H9 (cell line): ENCODE results near the gene LIMS2. TPM values are rescaled to one million over a fixed set of nuclear protein-coding genes. Genes with fewer than 3 reads are reported as not detected.

Experiments used
- DNase-seq: peaks from one replicate; pipeline ENCODE4 v3.0.0-alpha.2; 2017
- H2AFZ ChIP-seq: one replicate; pipeline ENCODE4 v1.6.1; 2013; ENCODE audit warnings: mild to moderate bottlenecking, low read length, control low read depth, moderate library complexity
- H2AK5ac ChIP-seq: 2 replicates; pipeline ENCODE4 v1.6.1; 2013; ENCODE audit warnings: low read length, control low read depth, mixed read lengths; ENCODE audit not compliant: insufficient read length
- H2BK120ac ChIP-seq: one replicate; pipeline ENCODE4 v1.6.1; 2013; ENCODE audit warnings: low read depth, mild to moderate bottlenecking, low read length, control low read depth, inconsistent platforms; ENCODE audit not compliant: poor library complexity, severe bottlenecking
- H2BK12ac ChIP-seq: 2 replicates; pipeline ENCODE4 v1.6.1; 2013; ENCODE audit warnings: low read length, control low read depth, mixed read lengths, low read depth; ENCODE audit not compliant: insufficient read length
- H2BK15ac ChIP-seq: 2 replicates; pipeline ENCODE4 v1.6.1; 2013; ENCODE audit warnings: low read depth, low read length, control low read depth
- H2BK20ac ChIP-seq: one replicate; pipeline ENCODE4 v1.6.1; 2013; ENCODE audit warnings: low read depth, mild to moderate bottlenecking, low read length, control low read depth, inconsistent platforms; ENCODE audit not compliant: poor library complexity, severe bottlenecking
- H2BK5ac ChIP-seq: 2 replicates; pipeline ENCODE4 v1.6.1; 2013; ENCODE audit warnings: low read length, control low read depth, mixed read lengths; ENCODE audit not compliant: insufficient read length
- H3K14ac ChIP-seq: 2 replicates; pipeline ENCODE4 v1.6.1; 2013; ENCODE audit warnings: low read length, control low read depth; ENCODE audit not compliant: insufficient read depth
- H3K18ac ChIP-seq: 2 replicates; pipeline ENCODE4 v1.6.1; 2013; ENCODE audit warnings: low read depth, mild to moderate bottlenecking, mixed read lengths, low read length, control low read depth; ENCODE audit not compliant: insufficient read length
- H3K23ac ChIP-seq: 2 replicates; pipeline ENCODE4 v1.6.1; 2013; ENCODE audit warnings: low read length, control low read depth, mixed read lengths, low read depth; ENCODE audit not compliant: insufficient read length
- H3K23me2 ChIP-seq: 2 replicates; pipeline ENCODE4 v1.6.1; 2013; ENCODE audit warnings: low read depth, mild to moderate bottlenecking, mixed read lengths, low read length, control low read depth; ENCODE audit not compliant: insufficient read length, poor library complexity, severe bottlenecking
- H3K27ac ChIP-seq: 2 replicates; pipeline ENCODE4 v1.5.1; 2013; ENCODE audit warnings: low read length, control low read depth, mixed read lengths, low read depth; ENCODE audit not compliant: insufficient read length
- H3K27me3 ChIP-seq: 2 replicates; pipeline ENCODE4 v1.6.1; 2013; ENCODE audit warnings: low read length, control low read depth, inconsistent platforms; ENCODE audit not compliant: insufficient read depth
- H3K4ac ChIP-seq: 2 replicates; pipeline ENCODE4 v1.6.1; 2013; ENCODE audit warnings: low read depth, mild to moderate bottlenecking, control low read depth, inconsistent platforms, low read length, moderate library complexity
- H3K4me1 ChIP-seq: 2 replicates; pipeline ENCODE4 v1.6.1; 2013; ENCODE audit warnings: low read length, control low read depth, inconsistent platforms; ENCODE audit not compliant: insufficient read depth
- H3K4me2 ChIP-seq: 2 replicates; pipeline ENCODE4 v1.6.1; 2013; ENCODE audit warnings: low read length, control low read depth, mixed read lengths; ENCODE audit not compliant: insufficient read length, insufficient read depth
- H3K56ac ChIP-seq: 2 replicates; pipeline ENCODE4 v1.6.1; 2013; ENCODE audit warnings: low read depth, mild to moderate bottlenecking, mixed read lengths, low read length, control low read depth; ENCODE audit not compliant: insufficient read length
- H3K79me1 ChIP-seq: 2 replicates; pipeline ENCODE4 v1.6.1; 2013; ENCODE audit warnings: low read depth, mild to moderate bottlenecking, moderate library complexity, low read length, control low read depth, inconsistent platforms; ENCODE audit not compliant: insufficient read depth, poor library complexity, severe bottlenecking
- H3K79me2 ChIP-seq: 2 replicates; pipeline ENCODE4 v1.6.1; 2013; ENCODE audit warnings: low read length, control low read depth, inconsistent platforms; ENCODE audit not compliant: insufficient read depth
- H3K9ac ChIP-seq: 2 replicates; pipeline ENCODE4 v1.6.1; 2013; ENCODE audit warnings: low read length, control low read depth, mixed read lengths; ENCODE audit not compliant: insufficient read length; ENCODE audit errors: extremely low read depth
- H3K9me3 ChIP-seq: one replicate; pipeline ENCODE4 v1.6.1; 2013; ENCODE audit warnings: low read depth, low read length, inconsistent platforms; ENCODE audit not compliant: control insufficient read depth
- H3T11ph ChIP-seq: one replicate; pipeline ENCODE4 v1.6.1; 2013; ENCODE audit warnings: mild to moderate bottlenecking, low read length, control low read depth, inconsistent platforms
- H4K20me1 ChIP-seq: one replicate; pipeline ENCODE4 v1.6.1; 2013; ENCODE audit not compliant: control insufficient read depth, insufficient read length, insufficient read depth
- H4K5ac ChIP-seq: 2 replicates; pipeline ENCODE4 v1.6.1; 2013; ENCODE audit warnings: low read depth, mild to moderate bottlenecking, mixed read lengths, low read length, control low read depth; ENCODE audit not compliant: insufficient read length
- H4K8ac ChIP-seq: replicated peaks from 2 replicates; pipeline ENCODE4 v1.6.1; 2013; ENCODE audit warnings: low read length, control low read depth, mixed read lengths, low read depth; ENCODE audit not compliant: insufficient read length
- H4K91ac ChIP-seq: 2 replicates; pipeline ENCODE4 v1.6.1; 2013; ENCODE audit warnings: low read depth, mild to moderate bottlenecking, moderate library complexity, mixed read lengths, low read length, control low read depth; ENCODE audit not compliant: insufficient read length
- H3K27ac Mint-ChIP-seq, 3 experiments: 2 replicates in 2 of 3; 3 replicates in 1 of 3; pipeline ENCODE4 v1.8.0; 2020 to 2021; ENCODE audit warnings: mixed read lengths in 3 of 3, mild to moderate bottlenecking in 1 of 3, moderate library complexity in 1 of 3
- H3K27me3 Mint-ChIP-seq: 2 replicates; pipeline ENCODE4 v1.8.0; 2021; ENCODE audit warnings: low read depth, mild to moderate bottlenecking, moderate library complexity, mixed read lengths
- H3K36me3 Mint-ChIP-seq, 3 experiments: 2 replicates in 2 of 3; 3 replicates in 1 of 3; pipeline ENCODE4 v1.8.0; 2020 to 2021; ENCODE audit warnings: low read depth in 3 of 3, mixed read lengths in 3 of 3; ENCODE audit not compliant: insufficient read depth in 1 of 3
- H3K4me1 Mint-ChIP-seq, 2 experiments: 2 replicates each; pipeline ENCODE4 v1.8.0; 2020; ENCODE audit warnings: mixed read lengths in 2 of 2
- H3K4me3 Mint-ChIP-seq, 2 experiments: 2 replicates in 1 of 2; 3 replicates in 1 of 2; pipeline ENCODE4 v1.8.0; 2020 to 2021; ENCODE audit warnings: mild to moderate bottlenecking in 2 of 2, mixed read lengths in 2 of 2, moderate library complexity in 1 of 2
- H3K9me3 Mint-ChIP-seq, 2 experiments: 2 replicates in 1 of 2; 3 replicates in 1 of 2; pipeline ENCODE4 v1.8.0; 2020; ENCODE audit warnings: mild to moderate bottlenecking in 2 of 2, mixed read lengths in 2 of 2, moderate library complexity in 1 of 2
- CTCF ChIP-seq: fragments of 200-600 bp; sonication (generic); conservative IDR thresholded peaks from 3 replicates; pipeline ENCODE4 v1.8.0; 2021; ENCODE audit warnings: antibody characterized with exemption, mild to moderate bottlenecking
- WGBS: extraction: QIAGEN DNeasy Blood & Tissue Kit; methylation state at CpG from one replicate; pipeline ENCODE4 v1.1.7; 2013; ENCODE audit warnings: missing lambda C conversion rate, low lambda C conversion rate, mixed read lengths; ENCODE audit not compliant: insufficient read length; ENCODE audit errors: extremely low coverage; 5-methylcytosine and 5-hydroxymethylcytosine counted together
- total RNA-seq: library from RNA; stranded (reverse); gene quantifications from 2 replicates; pipeline ENCODE4 v1.2.1, GENCODE V29; 2021

LIMS2 gene
- total RNA-seq, 1 experiment from 2014 or later = 5.9 TPM

GRCh38 chr2:127637236-127637630, 38.1 kb downstream of the LIMS2 start:
- H3K27me3 Mint-ChIP-seq = no peaks in the 10 kb centered on the region
- Histone ChIP-seq H3K27ac (no peak overlapping the region), H2AK5ac (no peak overlapping the region)

More at GRCh38 chr2:127637236-127637630, 38.1 kb downstream of the LIMS2 start:
- H3K9me3 ChIP-seq = no peaks in the 10 kb centered on the region
- Mint-ChIP-seq H3K27ac (no peak overlapping the region), H3K36me3 (no peaks in the 10 kb centered on the region), H3K4me1 (peaks cover 8% of the 10 kb centered on the region in 2 experiments), H3K9me3 (no peaks in the 10 kb centered on the region), H3K4me3 (no peak overlapping the region)
- no peak overlapping the region for H3K14ac ChIP-seq
- no peak for DNase-seq
- H3K18ac ChIP-seq = no peak overlapping the region
- no peak overlapping the region for H2BK20ac ChIP-seq
- H4K5ac ChIP-seq = no peak overlapping the region
- H3K4ac ChIP-seq = no peak overlapping the region
- no CpG with 5 or more reads among the region's 13 CpGs for WGBS
- H2BK15ac ChIP-seq = no peak overlapping the region
- no peaks in the 10 kb centered on the region for H3K27me3 ChIP-seq
- no peaks in the 10 kb centered on the region for H3K79me2 ChIP-seq
- no peak overlapping the region for H3K23ac ChIP-seq
- H3K4me1 ChIP-seq = no peaks in the 10 kb centered on the region; the same call in 1 of the 2 replicates
- no peak overlapping the region for H2AFZ ChIP-seq
- H3K4me2 ChIP-seq = no peak overlapping the region
- H4K8ac ChIP-seq = no peak overlapping the region
- H3K9ac ChIP-seq = no peak overlapping the region
- no peaks in the 10 kb centered on the region for H3K23me2 ChIP-seq
- H2BK120ac ChIP-seq = no peak overlapping the region
- no peak overlapping the region for H2BK12ac ChIP-seq
- H4K20me1 ChIP-seq = no peaks in the 10 kb centered on the region
- H4K91ac ChIP-seq = no peak overlapping the region
- H3K56ac ChIP-seq = no peak overlapping the region
- no peak overlapping the region for H3T11ph ChIP-seq
- TF ChIP-seq CTCF = no peak
- H3K79me1 ChIP-seq = no peaks in the 10 kb centered on the region
- no peak overlapping the region for H2BK5ac ChIP-seq
